SJSA1 (cell line): ENCODE results near the gene DDR1. TPM values are rescaled to one million over a fixed set of nuclear protein-coding genes. Genes with fewer than 3 reads are reported as not detected.

Source experiments
- DNase-seq, 2 experiments: peaks; one replicate each; pipeline ENCODE4 v3.0.0-alpha.2; 2015 to 2020; ENCODE audit warnings: low spot score in 2 of 2, low read depth in 1 of 2
- H3K27ac ChIP-seq: fragments of 250-450 bp; sonication (Bioruptor Pico); 2 replicates; pipeline ENCODE4 v1.5.1; 2020; ENCODE audit warnings: mild to moderate bottlenecking, moderate library complexity
- H3K27me3 ChIP-seq: fragments of 250-450 bp; sonication (Bioruptor Pico); replicated peaks from 2 replicates; pipeline ENCODE4 v1.5.1; 2020; ENCODE audit warnings: mild to moderate bottlenecking, moderate library complexity
- H3K36me3 ChIP-seq: fragments of 250-450 bp; sonication (Bioruptor Pico); 2 replicates; pipeline ENCODE4 v1.5.1; 2020; ENCODE audit warnings: mild to moderate bottlenecking
- H3K4me1 ChIP-seq: fragments of 250-450 bp; sonication (Bioruptor Pico); replicated peaks from 2 replicates; pipeline ENCODE4 v1.6.1; 2021; ENCODE audit warnings: mild to moderate bottlenecking
- H3K4me3 ChIP-seq: fragments of 250-450 bp; sonication (Bioruptor Pico); 2 replicates; pipeline ENCODE4 v1.5.1; 2020; ENCODE audit warnings: mild to moderate bottlenecking
- H3K9me3 ChIP-seq: fragments of 250-450 bp; sonication (Bioruptor Pico); replicated peaks from 2 replicates; pipeline ENCODE4 v1.5.1; 2020; ENCODE audit warnings: mild to moderate bottlenecking
- total RNA-seq: library from RNA; depleted of rRNA; stranded (reverse); fragments of >200 nt; shearing (Covaris generic); gene quantifications from 2 replicates; pipeline ENCODE4 v1.2.3, GENCODE V29; 2014; rRNA removed

Gene DDR1
- 17.0 and 18.2 TPM in 2 replicates for total RNA-seq

- peak within 1 kb of the TSS; percentile 53 for H3K4me3 ChIP-seq
- H3K36me3 ChIP-seq, result peaks cover 3% of the 10 kb centered on the region; the same call in 1 of the 2 replicates
- DNase-seq, result peak; percentile 25 to 64
- no peaks in the 10 kb centered on the region for H3K9me3 ChIP-seq
- no peak within 1 kb of the TSS for H3K27ac ChIP-seq
- peaks cover 41% of the 10 kb centered on the region for H3K4me1 ChIP-seq
- H3K27me3 ChIP-seq, result no peaks in the 10 kb centered on the region
Observed at GRCh38 chr6:30883685-30884520, at the start of gene DDR1. Gene DDR1, plus strand, starts transcription at chr6:30884519. Its CDS starts 4,211 bp downstream, at chr6:30888730.

DNA sequence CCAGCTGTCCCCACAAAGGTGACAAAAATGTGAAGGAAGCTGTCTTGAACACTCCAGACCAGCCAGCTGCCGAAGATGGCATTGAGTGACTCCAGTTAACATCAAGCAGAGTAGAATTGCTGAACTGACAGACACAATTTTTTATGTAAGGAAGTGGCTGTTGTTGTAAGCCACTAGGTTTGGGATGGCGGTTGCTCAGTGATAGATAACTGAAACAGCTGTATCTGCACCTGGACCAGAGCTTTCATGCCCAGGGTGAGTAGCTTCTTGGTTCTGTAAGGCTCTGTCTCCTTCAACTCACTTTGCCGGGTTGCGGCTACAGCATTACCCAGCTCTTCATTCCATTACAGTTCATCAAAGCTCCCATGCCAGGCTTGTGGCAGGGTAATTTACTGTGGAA lies 49.7 kb upstream of the DDR1 start:
- Histone ChIP-seq H3K4me3 (no peak overlapping the region), H3K27ac (no peak overlapping the region), H3K27me3 (no peaks in the 10 kb centered on the region), H3K4me1 (no peaks in the 10 kb centered on the region), H3K36me3 (no peaks in the 10 kb centered on the region), H3K9me3 (no peaks in the 10 kb centered on the region)
- DNase-seq, result no peak

DNA sequence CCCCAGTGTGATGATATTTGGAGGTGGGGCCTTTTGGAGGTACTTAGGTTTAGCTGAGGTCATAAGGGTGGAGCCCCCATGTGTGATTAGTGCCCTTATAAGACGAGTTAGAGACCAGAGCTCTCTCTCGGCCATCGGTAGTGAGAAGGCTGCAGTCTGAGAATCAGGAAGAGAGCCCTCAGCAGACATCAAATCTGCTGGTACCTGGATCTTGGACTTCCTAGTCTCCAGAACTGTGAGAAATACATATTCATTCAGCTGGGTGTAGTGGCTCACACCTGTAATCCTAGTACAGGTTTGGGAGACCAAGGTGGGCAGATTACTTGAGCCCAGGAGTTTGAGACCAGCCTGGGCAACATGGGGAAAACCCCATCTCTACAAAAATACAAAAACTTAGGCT lies 48.7 kb upstream of the DDR1 start:
- no peak overlapping the region for H3K27ac ChIP-seq
- no peaks in the 10 kb centered on the region for H3K27me3 ChIP-seq
- no peaks in the 10 kb centered on the region for H3K36me3 ChIP-seq
- H3K4me3 ChIP-seq, result no peak overlapping the region
- DNase-seq, result no peak
- H3K9me3 ChIP-seq, result no peaks in the 10 kb centered on the region
- H3K4me1 ChIP-seq, result no peaks in the 10 kb centered on the region

GRCh38 chr6:30836431-30836866 lies 47.9 kb upstream of the DDR1 start:
- no peak for DNase-seq
- Histone ChIP-seq H3K36me3 (no peaks in the 10 kb centered on the region), H3K27me3 (no peaks in the 10 kb centered on the region), H3K9me3 (no peaks in the 10 kb centered on the region), H3K27ac (no peak overlapping the region), H3K4me1 (peaks cover 3% of the 10 kb centered on the region; the same call in 1 of the 2 replicates), H3K4me3 (no peak overlapping the region)

GRCh38 chr6:30836957-30837356 lies 47.4 kb upstream of the DDR1 start:
- Histone ChIP-seq H3K27ac (no peak overlapping the region), H3K36me3 (no peaks in the 10 kb centered on the region)

GRCh38 chr6:30837432-30837831 lies 46.9 kb upstream of the DDR1 start:
- Histone ChIP-seq H3K4me3 (no peak overlapping the region), H3K27me3 (no peaks in the 10 kb centered on the region), H3K36me3 (no peaks in the 10 kb centered on the region), H3K27ac (no peak overlapping the region), H3K9me3 (no peaks in the 10 kb centered on the region), H3K4me1 (peaks cover 11% of the 10 kb centered on the region)
- no peak for DNase-seq

More at GRCh38 chr6:30836957-30837356, 47.4 kb upstream of the DDR1 start:
- Histone ChIP-seq H3K27me3 (no peaks in the 10 kb centered on the region), H3K4me3 (no peak overlapping the region), H3K9me3 (no peaks in the 10 kb centered on the region), H3K4me1 (peaks cover 8% of the 10 kb centered on the region)
- DNase-seq, result no peak

DNA sequence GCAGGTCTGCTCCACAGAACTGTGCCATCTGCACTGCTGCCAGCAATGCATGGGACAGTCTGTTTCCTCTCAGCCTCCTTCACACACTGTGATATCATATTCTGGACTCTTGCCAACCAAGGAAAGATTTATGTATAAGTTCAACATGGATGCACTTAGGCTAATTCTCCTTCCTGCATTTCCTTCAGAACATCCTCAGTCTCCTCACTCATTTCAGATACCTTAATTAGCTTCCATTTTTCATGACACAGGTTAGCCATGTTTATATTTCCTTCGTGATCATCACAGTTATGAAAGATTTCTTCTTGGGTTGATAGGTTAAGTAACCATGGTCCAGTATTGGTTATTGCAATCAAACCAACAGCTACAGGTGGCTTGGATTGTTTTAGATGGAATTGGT lies 46.4 kb upstream of the DDR1 start:
- Histone ChIP-seq H3K9me3 (no peaks in the 10 kb centered on the region), H3K27ac (no peak overlapping the region)

GRCh38 chr6:30839671-30840070 lies 44.6 kb upstream of the DDR1 start:
- no peak overlapping the region for H3K27ac ChIP-seq
- H3K4me1 ChIP-seq, result peaks cover 27% of the 10 kb centered on the region
- no peaks in the 10 kb centered on the region for H3K27me3 ChIP-seq
- no peaks in the 10 kb centered on the region for H3K9me3 ChIP-seq
- no peak overlapping the region for H3K4me3 ChIP-seq
- H3K36me3 ChIP-seq, result no peaks in the 10 kb centered on the region
- no peak for DNase-seq

More for the DNA sequence above, 46.4 kb upstream of the DDR1 start:
- Histone ChIP-seq H3K4me1 (peaks cover 11% of the 10 kb centered on the region), H3K27me3 (no peaks in the 10 kb centered on the region), H3K36me3 (no peaks in the 10 kb centered on the region), H3K4me3 (no peak overlapping the region)
- no peak for DNase-seq

GRCh38 chr6:30840084-30840934 lies 44.0 kb upstream of the DDR1 start:
- no peak for DNase-seq
- H3K9me3 ChIP-seq, result no peaks in the 10 kb centered on the region
- H3K27me3 ChIP-seq, result no peaks in the 10 kb centered on the region
- no peak overlapping the region for H3K27ac ChIP-seq
- H3K36me3 ChIP-seq, result no peaks in the 10 kb centered on the region
- H3K4me3 ChIP-seq, result no peak overlapping the region
- H3K4me1 ChIP-seq, result peaks cover 27% of the 10 kb centered on the region

GRCh38 chr6:30840935-30841643 lies 43.2 kb upstream of the DDR1 start:
- H3K9me3 ChIP-seq, result no peaks in the 10 kb centered on the region
- DNase-seq, result no peak

DNA sequence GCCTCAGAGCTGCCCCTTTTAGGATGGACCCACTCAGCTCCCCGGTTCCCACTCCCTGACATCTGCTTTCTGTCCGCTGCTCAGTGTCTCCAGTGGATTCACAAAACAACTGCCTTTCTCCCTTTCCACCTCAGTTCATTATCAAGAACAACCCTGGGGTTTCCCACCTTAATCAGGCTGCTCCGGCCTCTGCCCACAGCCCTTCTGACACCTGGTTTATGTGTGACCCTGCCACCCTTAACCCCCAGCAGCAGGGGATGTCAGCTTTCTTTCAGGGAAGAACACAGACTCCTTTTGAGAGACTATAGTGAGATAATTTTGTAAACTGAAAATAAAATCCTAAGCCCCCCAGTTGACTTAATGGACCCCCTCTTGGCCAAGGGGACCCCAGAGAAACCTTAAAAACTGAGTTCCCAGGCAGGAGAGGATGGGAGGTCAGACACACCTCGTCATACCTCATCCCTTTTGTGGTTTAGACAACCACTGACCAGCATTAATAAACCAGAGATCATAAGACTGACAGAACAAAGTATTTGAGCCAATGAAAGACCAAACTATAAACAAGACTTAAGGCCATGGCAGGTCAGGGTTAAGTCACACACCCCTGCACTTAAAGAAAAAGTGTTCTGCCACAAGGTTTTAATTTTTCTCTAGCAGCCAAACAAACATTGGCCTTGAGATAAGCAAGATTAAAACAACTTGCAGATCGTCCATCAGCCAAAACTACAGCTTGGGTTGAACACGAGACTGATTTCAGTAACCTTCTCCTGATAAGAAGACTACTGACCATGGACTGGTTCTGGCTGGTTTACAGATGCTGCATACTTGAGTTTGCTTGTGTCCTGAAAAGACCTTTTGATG lies 42.4 kb upstream of the DDR1 start:
- Histone ChIP-seq H3K4me1 (peaks cover 27% of the 10 kb centered on the region), H3K9me3 (no peaks in the 10 kb centered on the region), H3K36me3 (no peaks in the 10 kb centered on the region), H3K27me3 (no peaks in the 10 kb centered on the region), H3K27ac (no peak overlapping the region), H3K4me3 (no peak overlapping the region)
- DNase-seq, result no peak

More at GRCh38 chr6:30840935-30841643, 43.2 kb upstream of the DDR1 start:
- Histone ChIP-seq H3K36me3 (no peaks in the 10 kb centered on the region), H3K27me3 (no peaks in the 10 kb centered on the region), H3K4me1 (peaks cover 27% of the 10 kb centered on the region), H3K27ac (no peak overlapping the region), H3K4me3 (no peak overlapping the region)

DNA sequence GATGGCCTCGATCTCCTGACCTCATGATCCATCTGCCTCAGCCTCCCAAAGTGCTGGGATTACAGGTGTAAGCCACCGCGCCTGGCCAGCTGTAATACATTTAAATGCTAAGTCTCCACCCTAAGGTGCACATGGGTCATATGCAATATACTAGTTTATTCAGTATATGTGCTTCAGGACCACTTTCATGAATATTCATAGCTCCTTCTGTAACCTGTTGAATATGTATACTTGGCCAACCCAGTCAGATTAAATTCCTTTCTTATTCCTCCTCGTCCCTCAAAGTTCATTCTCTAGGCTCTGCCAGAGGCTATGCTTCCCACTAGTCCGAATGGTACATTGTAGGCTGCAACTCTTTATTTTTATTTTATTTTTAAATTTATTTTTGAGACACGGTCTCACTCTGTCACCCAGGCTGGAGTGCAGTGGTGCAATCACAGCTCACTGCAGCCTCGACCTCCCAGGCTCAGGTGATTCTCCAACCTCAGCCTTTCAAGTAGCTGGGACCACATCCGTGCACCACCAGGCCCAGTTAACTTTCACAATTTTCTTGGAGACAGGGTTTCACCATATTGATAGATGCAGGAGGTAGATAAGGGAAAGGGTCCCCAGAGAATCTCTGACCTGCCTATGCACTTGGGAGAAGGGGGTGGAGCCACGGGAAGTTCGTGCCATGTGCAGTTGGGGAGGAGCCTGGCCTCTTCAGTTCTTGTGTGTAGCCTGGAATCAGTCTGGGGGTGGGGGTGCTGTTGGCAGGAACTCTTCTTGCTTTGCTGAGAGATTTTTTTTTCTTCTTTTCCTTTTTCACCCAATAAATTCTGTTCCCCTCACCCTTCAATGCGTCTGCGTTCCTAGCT lies 41.3 kb upstream of the DDR1 start:
- Histone ChIP-seq H3K4me3 (no peak overlapping the region), H3K27ac (no peak overlapping the region), H3K36me3 (no peaks in the 10 kb centered on the region), H3K27me3 (no peaks in the 10 kb centered on the region), H3K4me1 (peaks cover 27% of the 10 kb centered on the region), H3K9me3 (no peaks in the 10 kb centered on the region)
- DNase-seq, result no peak
